ENCODE results near the gene PPT2.
"Not testable (repeated sequence)": the region's sequence is repeated elsewhere in the genome, so short reads cannot be mapped to it uniquely, and the experiment has no call there.

The PPT2 gene

GRCh38 chr6:32127717-32128592 is 26.0 kb upstream of the PPT2 start, which contains the start of gene ATF6B:
Gene ATF6B, minus strand, starts transcription at chr6:32128246. Its CDS starts 39 bp downstream, at chr6:32128207.
- peak; percentile 93 for DNase-seq

- no peak for DNase-seq
Observed at GRCh38 chr6:32128751-32129296, 25.1 kb upstream of the PPT2 start.

GRCh38 chr6:32129297-32130088 is 24.4 kb upstream of the PPT2 start:
- no peak for DNase-seq

GRCh38 chr6:32131439-32131948 is 22.4 kb upstream of the PPT2 start:
- no peak for DNase-seq

- no peak for DNase-seq
Observed at GRCh38 chr6:32132110-32132509, 21.8 kb upstream of the PPT2 start.

- DNase-seq: no peak
Observed at GRCh38 chr6:32133786-32134185, 20.2 kb upstream of the PPT2 start.

GRCh38 chr6:32137454-32137853 is 16.5 kb upstream of the PPT2 start:
- DNase-seq: no peak

- no peak for DNase-seq
Observed at GRCh38 chr6:32139590-32139989, 14.4 kb upstream of the PPT2 start.

- no peak for DNase-seq
Observed at GRCh38 chr6:32140420-32141046, 13.4 kb upstream of the PPT2 start.

GRCh38 chr6:32144238-32144637 is 9.7 kb upstream of the PPT2 start:
- DNase-seq: not testable (repeated sequence)

- no peak for DNase-seq
Observed at GRCh38 chr6:32146287-32146686, 7.7 kb upstream of the PPT2 start.

GRCh38 chr6:32146687-32147086 is 7.3 kb upstream of the PPT2 start:
- DNase-seq: no peak

- DNase-seq: no peak
Observed at GRCh38 chr6:32147401-32148132, 6.4 kb upstream of the PPT2 start.

GRCh38 chr6:32148289-32149091 is 5.5 kb upstream of the PPT2 start:
- DNase-seq: peak; percentile 57

- no peak for DNase-seq
Observed at GRCh38 chr6:32149092-32149755, 4.7 kb upstream of the PPT2 start.

GRCh38 chr6:32149932-32150870 is 3.7 kb upstream of the PPT2 start:
- DNase-seq: no peak

- no peak for DNase-seq
Observed at GRCh38 chr6:32151181-32151862, 2.6 kb upstream of the PPT2 start.

- no peak for DNase-seq
Observed at GRCh38 chr6:32151863-32152768, 1.8 kb upstream of the PPT2 start, which contains the start of gene PRRT1. Gene PRRT1, minus strand, starts transcription at chr6:32151939. Its CDS starts 112 bp downstream, at chr6:32151827.
